NCI-H524 (cell line): ENCODE measurements around the gene CTR9.
"Not testable (repeated sequence)": the region's sequence is repeated elsewhere in the genome, so short reads cannot be mapped to it uniquely, and the experiment has no call there.

Experiments used
- DNase-seq, 2 experiments: peaks; one replicate each; lab custom pipeline; 2025; lab: John Stamatoyannopoulos, UW

The CTR9 gene

DNA sequence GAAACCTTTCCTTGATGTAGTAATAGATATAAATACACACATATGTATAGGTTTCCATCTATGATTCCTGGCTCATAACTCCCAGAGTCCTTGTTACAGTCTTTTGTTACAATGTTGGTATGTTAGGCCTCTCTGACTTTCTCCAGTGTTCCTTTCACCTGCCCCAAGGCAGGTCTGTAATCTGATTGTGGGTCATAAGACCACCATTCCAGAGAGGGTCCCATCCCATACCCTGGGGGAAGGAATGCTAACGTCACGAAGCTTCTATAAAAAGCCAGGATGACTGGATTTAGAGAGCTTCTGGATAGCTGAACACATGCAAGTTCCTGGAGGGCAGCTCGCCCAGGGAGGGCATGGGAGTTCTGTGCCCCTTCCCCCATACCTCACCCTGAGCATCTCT, 71.4 kb downstream of the CTR9 start:
- not testable (repeated sequence) for DNase-seq

DNA sequence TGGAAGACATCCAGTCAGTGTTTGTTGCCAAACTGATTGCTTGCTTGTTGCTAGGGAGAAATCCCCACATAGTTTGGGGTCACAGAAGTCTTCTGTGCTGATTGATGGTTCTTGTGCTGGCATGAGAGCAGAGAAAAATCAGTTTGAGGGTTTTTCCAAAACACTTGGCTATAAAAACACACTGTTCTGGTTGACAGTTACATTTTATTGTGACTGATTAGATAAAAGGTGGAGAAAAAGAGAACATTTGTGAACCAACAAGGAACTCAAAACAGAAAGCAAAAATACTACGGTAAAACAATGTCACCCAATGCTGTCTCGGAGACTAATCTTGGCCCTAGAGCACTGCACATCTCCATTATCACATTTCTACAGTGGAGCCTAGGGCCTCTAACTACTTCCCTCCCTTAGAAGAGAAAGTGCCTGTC, 72.1 kb downstream of the CTR9 start:
- no peak for DNase-seq

DNA sequence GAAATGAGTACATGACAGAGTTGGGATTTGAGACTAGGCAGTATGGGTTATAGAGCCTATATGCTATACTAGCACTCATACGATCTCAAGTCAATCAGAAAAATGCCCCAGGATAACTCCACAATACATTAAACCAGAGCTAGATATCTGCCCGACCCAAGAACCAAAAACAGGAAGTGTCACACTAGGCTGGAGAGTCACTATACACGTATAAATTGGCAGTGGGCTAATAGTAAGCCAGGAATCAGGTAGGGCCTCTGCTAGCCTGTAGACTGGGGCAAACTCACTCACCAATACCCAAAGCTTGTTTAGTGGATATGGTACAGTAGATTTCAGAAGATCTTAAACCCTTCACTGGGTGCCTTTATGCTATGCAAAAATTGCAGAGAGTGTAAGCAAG, 73.8 kb downstream of the CTR9 start:
- no peak for DNase-seq

DNA sequence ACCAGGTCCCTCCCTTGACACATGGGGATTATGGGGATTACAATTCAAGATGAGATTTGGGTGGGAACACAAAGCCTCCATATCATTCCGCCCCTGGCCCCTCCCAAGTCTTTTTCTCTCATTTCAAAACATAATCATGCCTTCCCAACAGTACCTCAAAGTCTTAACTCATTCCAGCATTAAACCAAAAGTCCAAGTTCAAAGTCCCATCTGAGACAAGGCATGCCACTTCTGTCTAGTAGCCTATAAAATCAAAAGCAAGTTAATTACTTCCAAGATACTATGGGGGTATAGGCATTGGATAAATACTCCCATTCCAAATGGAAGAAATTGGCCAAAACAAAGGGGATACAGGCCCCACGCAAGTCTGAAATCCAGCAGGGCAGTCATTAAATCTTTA, 77.4 kb downstream of the CTR9 start:
- DNase-seq, result no peak

DNA sequence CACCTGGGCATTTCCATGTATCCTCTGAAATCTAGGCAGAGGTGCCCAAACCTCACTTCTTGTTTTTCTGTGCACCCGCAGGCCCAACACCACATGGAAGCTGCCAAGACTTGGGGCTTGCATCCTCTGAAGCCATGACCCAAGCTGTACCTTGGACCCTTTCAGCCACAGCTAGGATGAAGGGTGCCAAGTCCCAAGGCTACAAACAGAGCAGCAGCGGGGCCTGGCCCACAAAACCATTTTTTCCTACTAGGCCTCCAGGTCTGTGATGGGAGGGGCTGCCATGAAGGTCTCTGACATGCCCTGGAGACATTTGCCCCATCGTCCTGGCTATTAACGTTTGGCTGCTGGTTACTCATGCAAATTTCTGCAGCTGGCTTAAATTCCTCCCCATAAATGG, 78.1 kb downstream of the CTR9 start:
- DNase-seq, result no peak
